SU-DHL-6 (cell line): ENCODE data around the gene UGT1A6.

Source experiments
- H2AFZ ChIP-seq: fragments of 200-600 bp; sonication (generic); 2 replicates; pipeline ENCODE4 v1.6.1; 2014; ENCODE audit warnings: low read depth, mild to moderate bottlenecking, moderate library complexity, mixed read lengths, antibody characterized with exemption, low read length; ENCODE audit not compliant: severe bottlenecking
- H3F3A ChIP-seq: fragments of 200-600 bp; shearing (Covaris generic); 2 replicates; pipeline ENCODE4 v1.6.0; 2016; ENCODE audit warnings: antibody characterized with exemption, mild to moderate bottlenecking; ENCODE audit not compliant: insufficient read depth
- H3K27ac ChIP-seq: fragments of 200-600 bp; sonication (generic); 2 replicates; pipeline ENCODE4 v1.5.1; 2016; ENCODE audit warnings: low read depth, mild to moderate bottlenecking, low read length, moderate library complexity, mixed read lengths
- H3K27me3 ChIP-seq: fragments of 200-600 bp; sonication (generic), shearing (Covaris generic); 2 replicates; pipeline ENCODE4 v1.6.0; 2014; ENCODE audit warnings: mild to moderate bottlenecking, low read length
- H3K36me3 ChIP-seq: fragments of 200-600 bp; sonication (generic); 2 replicates; pipeline ENCODE4 v1.6.1; 2014; ENCODE audit warnings: mild to moderate bottlenecking, low read length, mixed read lengths
- H3K4me2 ChIP-seq: fragments of 300-600, 200-600 bp; shearing (Covaris generic), sonication (generic); 2 replicates; pipeline ENCODE4 v1.6.0; 2014; ENCODE audit warnings: low read length, low read depth, mild to moderate bottlenecking; ENCODE audit not compliant: poor library complexity, severe bottlenecking
- H3K4me3 ChIP-seq: fragments of 200-600 bp; sonication (generic); 2 replicates; pipeline ENCODE4 v1.5.1; 2014; ENCODE audit warnings: antibody characterized with exemption, low read length, mild to moderate bottlenecking, mixed read lengths; ENCODE audit not compliant: insufficient read depth, poor library complexity, severe bottlenecking
- H3K79me2 ChIP-seq: fragments of 200-600 bp; sonication (generic); 2 replicates; pipeline ENCODE4 v1.6.1; 2014; ENCODE audit warnings: mild to moderate bottlenecking, low read length, moderate library complexity; ENCODE audit not compliant: insufficient read depth
- H3K9ac ChIP-seq: fragments of 200-600 bp; sonication (generic); 2 replicates; pipeline ENCODE4 v1.7.0; 2014; ENCODE audit warnings: mild to moderate bottlenecking, low read length
- H3K9me2 ChIP-seq: fragments of 200-600 bp; sonication (generic); replicated peaks from 2 replicates; pipeline ENCODE4 v1.6.1; 2014; ENCODE audit warnings: low read length; ENCODE audit not compliant: insufficient read depth
- H3K9me3 ChIP-seq: fragments of 200-600 bp; sonication (generic); 2 replicates; pipeline ENCODE4 v1.6.1; 2014; ENCODE audit warnings: low read length, mixed read lengths; ENCODE audit not compliant: insufficient read depth
- H4K20me1 ChIP-seq: fragments of 200-600 bp; sonication (generic); 2 replicates; pipeline ENCODE4 v1.6.1; 2014; ENCODE audit warnings: low read depth, mild to moderate bottlenecking, antibody characterized with exemption, low read length, moderate library complexity, mixed read lengths
- CTCF ChIP-seq: fragments of 200-600 bp; sonication (generic); IDR thresholded peaks from one replicate; pipeline ENCODE4 v1.5.1; 2017; ENCODE audit warnings: antibody characterized with exemption, mild to moderate bottlenecking, low read length, moderate library complexity; ENCODE audit not compliant: insufficient read depth, poor library complexity, severe bottlenecking
- EZH2phosphoT487 ChIP-seq: fragments of 200-600 bp; sonication (generic), shearing (Covaris generic); conservative IDR thresholded peaks from 2 replicates; pipeline ENCODE4 v1.6.1; 2018; ENCODE audit warnings: mild to moderate bottlenecking, antibody characterized with exemption, low read length, moderate library complexity, mixed read lengths

Gene UGT1A6

GRCh38 chr2:233778030-233778429 lies 85.3 kb downstream of the UGT1A6 start, which contains the start of gene MROH2A:
Gene MROH2A, plus strand, starts transcription at chr2:233778330. Its CDS starts 1,029 bp downstream, at chr2:233779359.
- no peak within 1 kb of the TSS for H3K4me2 ChIP-seq
- H3K79me2 ChIP-seq, result no peaks in the 10 kb centered on the region
- no peaks in the 10 kb centered on the region for H3K36me3 ChIP-seq
- TF ChIP-seq CTCF, result no peak
- no peak for TF ChIP-seq EZH2phosphoT487
- H3K27ac ChIP-seq, result no peak within 1 kb of the TSS
- no peak within 1 kb of the TSS for H3K4me3 ChIP-seq
- no peaks in the 10 kb centered on the region for H4K20me1 ChIP-seq
- H3K9me3 ChIP-seq, result no peaks in the 10 kb centered on the region
- H3K27me3 ChIP-seq, result no peaks in the 10 kb centered on the region
- H2AFZ ChIP-seq, result no peak within 1 kb of the TSS
- H3K9me2 ChIP-seq, result no peaks in the 10 kb centered on the region
- H3F3A ChIP-seq, result no peaks in the 10 kb centered on the region
- no peak within 1 kb of the TSS for H3K9ac ChIP-seq

GRCh38 chr2:233779722-233780121 lies 87.0 kb downstream of the UGT1A6 start:
- Histone ChIP-seq H3F3A (no peaks in the 10 kb centered on the region), H3K9ac (no peak overlapping the region), H3K79me2 (no peaks in the 10 kb centered on the region), H3K4me2 (no peak overlapping the region), H3K9me3 (no peaks in the 10 kb centered on the region), H3K9me2 (no peaks in the 10 kb centered on the region), H3K27ac (no peak overlapping the region), H3K4me3 (no peak overlapping the region), H3K36me3 (no peaks in the 10 kb centered on the region), H2AFZ (no peak overlapping the region), H4K20me1 (no peaks in the 10 kb centered on the region), H3K27me3 (no peaks in the 10 kb centered on the region)
- no peak for TF ChIP-seq CTCF

- H3K36me3 ChIP-seq, result no peaks in the 10 kb centered on the region
- no peaks in the 10 kb centered on the region for H4K20me1 ChIP-seq
- no peak overlapping the region for H3K4me2 ChIP-seq
- no peak overlapping the region for H2AFZ ChIP-seq
- H3K79me2 ChIP-seq, result no peaks in the 10 kb centered on the region
- no peak overlapping the region for H3K27ac ChIP-seq
- no peaks in the 10 kb centered on the region for H3K9me3 ChIP-seq
- H3K9me2 ChIP-seq, result no peaks in the 10 kb centered on the region
- no peaks in the 10 kb centered on the region for H3K27me3 ChIP-seq
- TF ChIP-seq CTCF (no peak), EZH2phosphoT487 (no peak)
- H3K4me3 ChIP-seq, result no peak overlapping the region
- no peaks in the 10 kb centered on the region for H3F3A ChIP-seq
- H3K9ac ChIP-seq, result no peak overlapping the region
These were observed 88.1 kb downstream of the UGT1A6 start for GRCh38 chr2:233780771-233781170.

GRCh38 chr2:233789554-233789953 lies 96.9 kb downstream of the UGT1A6 start:
- no peaks in the 10 kb centered on the region for H3K9me2 ChIP-seq
- H3K27me3 ChIP-seq, result no peaks in the 10 kb centered on the region
- no peak overlapping the region for H2AFZ ChIP-seq
- H3K9me3 ChIP-seq, result no peaks in the 10 kb centered on the region
- no peak overlapping the region for H3K4me3 ChIP-seq
- H3K27ac ChIP-seq, result no peak overlapping the region
- no peaks in the 10 kb centered on the region for H4K20me1 ChIP-seq
- no peaks in the 10 kb centered on the region for H3K79me2 ChIP-seq
- H3K9ac ChIP-seq, result no peak overlapping the region
- TF ChIP-seq EZH2phosphoT487 (no peak), CTCF (no peak)
- H3K4me2 ChIP-seq, result no peak overlapping the region
- H3F3A ChIP-seq, result no peaks in the 10 kb centered on the region
- no peaks in the 10 kb centered on the region for H3K36me3 ChIP-seq
